B cell (primary cell): ENCODE results near the gene UBQLN4. TPM values are rescaled to one million over a fixed set of nuclear protein-coding genes. Genes with fewer than 3 reads are reported as not detected.

ENCODE experiments used
- ATAC-seq: fragments of 200-7000 bp; cut with Tn5 transposase; one replicate; pipeline ENCODE4 v1.10.0; 2021; ENCODE audit warnings: low read depth, mild to moderate bottlenecking, moderate number of reproducible peaks, moderate library complexity
- CTCF ChIA-PET: fragments of 350-600 bp; sonication (Branson Sonifier 250); formaldehyde crosslinking; loops from one replicate; lab custom pipeline; 2021; ENCODE audit warnings: antibody characterized with exemption, inconsistent platforms; lab: Charles Lee
- POLR2A ChIA-PET: fragments of 350-600 bp; sonication (Branson Sonifier 250); formaldehyde crosslinking; loops from one replicate; lab custom pipeline; 2021; ENCODE audit warnings: antibody characterized with exemption; lab: Charles Lee
- DNase-seq: peaks from one replicate; pipeline ENCODE4 v3.0.0; 2013
- H2AFZ ChIP-seq: 2 replicates; pipeline ENCODE4 v1.6.1; 2012; ENCODE audit warnings: mild to moderate bottlenecking, low read depth, low read length; ENCODE audit not compliant: insufficient read depth, poor library complexity, severe bottlenecking
- H3K27ac ChIP-seq, 2 donors: 1 replicate in 1 of 2; 2 replicates in 1 of 2; pipeline ENCODE4 v1.5.1; 2012 to 2013; ENCODE audit warnings: low read length in 2 of 2, mild to moderate bottlenecking in 2 of 2, moderate library complexity in 1 of 2
- H3K27me3 ChIP-seq, 4 experiments: fragments of 200-600 bp in 1 of 4; sonication (generic) in 1 of 4; replicated peaks in 1 of 4; 1 replicate in 2 of 4; 2 replicates in 2 of 4; pipeline versions ENCODE4 v1.6.1 to v1.7.0; 2013 to 2016; ENCODE audit warnings: low read length in 3 of 4, mild to moderate bottlenecking in 2 of 4, mixed read lengths in 1 of 4, moderate library complexity in 1 of 4; ENCODE audit not compliant: insufficient read depth in 4 of 4, control insufficient read depth in 3 of 4; ENCODE audit errors: control extremely low read depth in 1 of 4
- H3K36me3 ChIP-seq, 2 experiments: replicated peaks in 1 of 2; 1 replicate in 1 of 2; 2 replicates in 1 of 2; pipeline versions ENCODE4 v1.6.1 to v1.7.1; 2013; ENCODE audit warnings: low read length in 1 of 2; ENCODE audit not compliant: insufficient read depth in 2 of 2, control insufficient read depth in 1 of 2; ENCODE audit errors: control extremely low read depth in 1 of 2, extremely low read depth in 1 of 2
- H3K4me1 ChIP-seq, 2 donors: fragments of 200-600 bp in 1 of 2; sonication (generic) in 1 of 2; 1 replicate in 1 of 2; 2 replicates in 1 of 2; pipeline versions ENCODE4 v1.5.1 to v1.6.1; 2013 to 2017; ENCODE audit warnings: low read length in 2 of 2; ENCODE audit not compliant: control insufficient read depth in 2 of 2, insufficient read depth in 2 of 2
- H3K4me2 ChIP-seq: replicated peaks from 2 replicates; pipeline ENCODE3; 2012; ENCODE audit warnings: mild to moderate bottlenecking, low read depth, low read length; ENCODE audit not compliant: poor library complexity, severe bottlenecking
- H3K4me3 ChIP-seq, 5 experiments: fragments of 200-600 bp in 1 of 5; sonication (generic) in 1 of 5; 1 replicate in 3 of 5; 2 replicates in 2 of 5; pipeline versions ENCODE4 v1.5.1 to v1.7.0; 2011 to 2016; ENCODE audit warnings: low read length in 4 of 5, mild to moderate bottlenecking in 4 of 5, low read depth in 2 of 5, control low read depth in 1 of 5, moderate library complexity in 1 of 5; ENCODE audit not compliant: insufficient read depth in 1 of 5; ENCODE audit errors: control extremely low read depth in 1 of 5, extremely low read depth in 1 of 5
- H3K79me2 ChIP-seq: fragments of 200-600 bp; sonication (generic); one replicate; pipeline ENCODE4 v1.6.0; 2016; ENCODE audit warnings: low read length; ENCODE audit not compliant: control insufficient read depth, insufficient read depth
- H3K9ac ChIP-seq: fragments of 200-600 bp; sonication (generic); 2 replicates; pipeline ENCODE4 v1.6.1; 2017; ENCODE audit warnings: mild to moderate bottlenecking, low read length, moderate library complexity
- H3K9me3 ChIP-seq, 3 donors: one replicate each; pipeline versions ENCODE4 v1.6.1 to v1.7.1; 2013; ENCODE audit warnings: low read length in 2 of 3; ENCODE audit not compliant: control insufficient read depth in 2 of 3, insufficient read depth in 1 of 3; ENCODE audit errors: control extremely low read depth in 1 of 3
- H4K20me1 ChIP-seq: 2 replicates; pipeline ENCODE4 v1.6.0; 2012; ENCODE audit warnings: mild to moderate bottlenecking, low read length; ENCODE audit not compliant: insufficient read depth, control insufficient read depth, poor library complexity, severe bottlenecking
- H3K27ac Mint-ChIP-seq: one replicate; pipeline ENCODE4 v1.8.0; 2021; ENCODE audit warnings: mixed read lengths
- H3K27me3 Mint-ChIP-seq: one replicate; pipeline ENCODE4 v1.8.0; 2021; ENCODE audit warnings: mixed read lengths
- H3K4me1 Mint-ChIP-seq: one replicate; pipeline ENCODE4 v1.8.0; 2021; ENCODE audit warnings: mixed read lengths
- H3K4me3 Mint-ChIP-seq: one replicate; pipeline ENCODE4 v1.8.0; 2021; ENCODE audit warnings: mixed read lengths
- H3K9me3 Mint-ChIP-seq: one replicate; pipeline ENCODE4 v1.8.0; 2022; ENCODE audit warnings: mixed read lengths; ENCODE audit not compliant: insufficient read depth
- CTCF ChIP-seq: fragments of 200-600 bp; IDR thresholded peaks from one replicate; pipeline ENCODE4 v1.8.0; 2022; ENCODE audit warnings: antibody characterized with exemption, mild to moderate bottlenecking
- EZH2 ChIP-seq: IDR thresholded peaks from 2 replicates; pipeline ENCODE4 v1.6.1; 2012; ENCODE audit warnings: borderline replicate concordance, low read depth, mild to moderate bottlenecking, moderate library complexity, low read length; ENCODE audit not compliant: insufficient read depth, poor library complexity, severe bottlenecking
- WGBS: methylation state at CpG from one replicate; pipeline ENCODE4 v1.1.5; 2013; ENCODE audit warnings: missing lambda C conversion rate; ENCODE audit not compliant: insufficient coverage; 5-methylcytosine and 5-hydroxymethylcytosine counted together
- intact Hi-C: fragments of 100-400 bp; cut with micrococcal nuclease; formaldehyde crosslinking; loops from one replicate; pipeline ENCODE4 v1.10.0; 2022
- polyA plus RNA-seq: library from polyadenylated mRNA; depleted of rRNA; stranded (reverse); fragments of >200 nt; gene quantifications from 2 replicates; pipeline ENCODE4 v1.2.3, GENCODE V29; 2012
- total RNA-seq, 2 donors: library from RNA; stranded (reverse); fragments of 120-200 nt in 1 of 2; gene quantifications; 1 replicate in 1 of 2; 2 replicates in 1 of 2; pipeline versions ENCODE4 v1.2.3 to v1.2.4, GENCODE V29; 2013 to 2022

The UBQLN4 gene
- total and polyA plus RNA-seq, 2 donors (not counting 1 experiment from before 2014, with no cell fraction given): 20.9 to 39.0 TPM

- H3K9me3 ChIP-seq: no peaks in the 10 kb centered on the region
- H2AFZ ChIP-seq: no peak overlapping the region
- Mint-ChIP-seq H3K27me3 (no peaks in the 10 kb centered on the region), H3K27ac (no peak overlapping the region), H3K4me3 (no peak overlapping the region), H3K9me3 (no peaks in the 10 kb centered on the region), H3K4me1 (no peaks in the 10 kb centered on the region)
- H3K79me2 ChIP-seq: no peaks in the 10 kb centered on the region
- POLR2A ChIA-PET: no interaction called here
- WGBS: 80% methylated on average over 1 of the region's 4 CpGs
- no peaks in the 10 kb centered on the region for H4K20me1 ChIP-seq
- no peak overlapping the region for H3K4me3 ChIP-seq
- H3K36me3 ChIP-seq: no peaks in the 10 kb centered on the region
- H3K27ac ChIP-seq: no peak overlapping the region
- intact Hi-C loops: no loop called here
- TF ChIP-seq CTCF (no peak), EZH2 (no peak)
- H3K27me3 ChIP-seq: no peaks in the 10 kb centered on the region
- no peak for ATAC-seq
- no peak for DNase-seq
- no peaks in the 10 kb centered on the region for H3K4me1 ChIP-seq
- no peak overlapping the region for H3K4me2 ChIP-seq
- CTCF ChIA-PET: interaction anchor here (1.1 kb wide), 1 partner anchor 12 kb away, joined by 3 read pairs; no protein-coding TSS in a partner anchor
- no peak overlapping the region for H3K9ac ChIP-seq
Observed at GRCh38 chr1:156001662-156002171, 51.9 kb downstream of the UBQLN4 start.

GRCh38 chr1:156001021-156001661 lies 52.5 kb downstream of the UBQLN4 start:
- intact Hi-C loops: no loop called here
- H3K4me1 Mint-ChIP-seq: no peaks in the 10 kb centered on the region
- 93% methylated on average over 8 of the region's 10 CpGs for WGBS
- no peaks in the 10 kb centered on the region for H3K36me3 ChIP-seq
- no peak overlapping the region for H3K4me3 Mint-ChIP-seq
- H3K9me3 Mint-ChIP-seq: no peaks in the 10 kb centered on the region
- H2AFZ ChIP-seq: no peak overlapping the region
- no peak overlapping the region for H3K27ac ChIP-seq
- no peak overlapping the region for H3K4me2 ChIP-seq
- H3K9ac ChIP-seq: no peak overlapping the region
- TF ChIP-seq CTCF (no peak), EZH2 (no peak)
- ChIA-PET POLR2A (no interaction called here), CTCF (interaction anchor here (1.1 kb wide), 1 partner anchor 12 kb away, joined by 3 read pairs; no protein-coding TSS in a partner anchor)
- ATAC-seq (no peak), DNase-seq (no peak)
- no peaks in the 10 kb centered on the region for H3K27me3 ChIP-seq
- no peaks in the 10 kb centered on the region for H3K79me2 ChIP-seq
- no peaks in the 10 kb centered on the region for H3K4me1 ChIP-seq
- no peaks in the 10 kb centered on the region for H4K20me1 ChIP-seq
- no peaks in the 10 kb centered on the region for H3K27me3 Mint-ChIP-seq
- no peak overlapping the region for H3K27ac Mint-ChIP-seq
- no peak overlapping the region for H3K4me3 ChIP-seq
- H3K9me3 ChIP-seq: no peaks in the 10 kb centered on the region
